Activated CD4-positive, alpha-beta T cell treated with anti-CD3 and anti-CD28 coated beads, Interleukin-2, amount 10 ng/mL, durations not matched to agents 24 days and 14 days (primary cell): ENCODE results near the gene DPH3. TPM values are rescaled to one million over a fixed set of nuclear protein-coding genes. Genes with fewer than 3 reads are reported as not detected.

ENCODE experiments used
- DNase-seq: peaks from one replicate; pipeline ENCODE4 v3.0.0; 2022
- H3K27ac Mint-ChIP-seq: one replicate; pipeline ENCODE4 v1.8.0; 2022; ENCODE audit warnings: mild to moderate bottlenecking, mixed read lengths
- H3K27me3 Mint-ChIP-seq: one replicate; pipeline ENCODE4 v1.8.0; 2022; ENCODE audit warnings: mixed read lengths
- H3K36me3 Mint-ChIP-seq: one replicate; pipeline ENCODE4 v1.8.0; 2022; ENCODE audit warnings: low read depth, mild to moderate bottlenecking, mixed read lengths
- H3K4me1 Mint-ChIP-seq: one replicate; pipeline ENCODE4 v1.8.0; 2021; ENCODE audit warnings: mixed read lengths
- H3K4me3 Mint-ChIP-seq: one replicate; pipeline ENCODE4 v1.8.0; 2022; ENCODE audit warnings: mild to moderate bottlenecking, moderate library complexity, mixed read lengths
- H3K9me3 Mint-ChIP-seq: one replicate; pipeline ENCODE4 v1.8.0; 2021; ENCODE audit warnings: mixed read lengths
- intact Hi-C: fragments of 100-400 bp; cut with micrococcal nuclease; formaldehyde crosslinking; loops from one replicate; pipeline ENCODE4 v1.15.1; 2023
- total RNA-seq: library from RNA; stranded (reverse); gene quantifications from 2 replicates; pipeline ENCODE4 v1.2.3, GENCODE V29; 2022

Gene DPH3
- total RNA-seq, 1 donor from 2014 or later: 30.1 TPM

GRCh38 chr3:16260046-16260445, 4.7 kb downstream of the DPH3 start:
- DNase-seq: no peak
- Mint-ChIP-seq H3K27me3 (no peaks in the 10 kb centered on the region), H3K27ac (no peak overlapping the region), H3K36me3 (peaks cover 15% of the 10 kb centered on the region), H3K9me3 (no peaks in the 10 kb centered on the region), H3K4me3 (no peak overlapping the region), H3K4me1 (peaks cover 20% of the 10 kb centered on the region)
- intact Hi-C loops: loop anchor here (10.0 kb wide), 2 partner anchors 1485 to 1605 kb away; partner anchors contain the start of genes CCDC174 and TBC1D5

DNA sequence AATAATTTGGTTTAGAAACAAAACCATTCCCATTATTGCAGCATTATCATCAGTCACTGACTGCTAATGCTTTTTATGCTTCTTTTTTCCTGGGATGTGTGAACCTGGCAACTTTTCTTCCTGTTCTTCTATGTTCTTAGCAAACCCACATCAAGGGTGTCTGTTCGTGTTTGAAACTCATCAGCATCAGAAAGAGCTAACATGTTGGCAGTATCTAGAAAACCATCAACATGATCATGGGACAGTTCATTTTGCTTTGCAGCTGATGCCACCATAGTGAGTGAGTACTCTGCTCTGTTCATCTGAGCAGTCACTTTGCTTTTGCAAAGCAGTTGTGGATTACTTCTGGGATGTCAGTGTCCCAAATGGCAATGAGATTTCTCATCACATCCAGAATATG, 5.9 kb downstream of the DPH3 start:
- no peak overlapping the region for H3K27ac Mint-ChIP-seq

DNA sequence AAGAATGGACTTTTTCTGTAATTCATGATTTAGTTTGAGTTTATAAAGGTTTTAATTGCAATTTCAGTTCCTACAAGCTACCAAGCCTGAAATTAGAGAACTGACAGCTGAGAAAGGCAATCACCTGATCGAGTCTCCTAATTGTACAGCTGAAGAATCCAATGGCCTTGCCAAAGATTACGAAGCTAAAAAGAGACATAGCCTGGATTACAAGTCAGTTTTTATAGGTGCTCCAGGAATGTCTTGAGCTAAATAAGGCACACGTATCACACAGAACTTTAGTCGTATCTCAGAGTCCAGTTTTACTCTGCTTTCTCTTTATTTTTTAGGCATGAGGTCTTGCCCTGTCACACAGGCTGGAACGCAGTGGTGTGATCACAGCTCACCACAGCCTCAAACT, 6.6 kb downstream of the DPH3 start:
- intact Hi-C loops: no loop called here
- DNase-seq: no peak
- peaks cover 26% of the 10 kb centered on the region for H3K4me1 Mint-ChIP-seq
- no peak overlapping the region for H3K4me3 Mint-ChIP-seq
- no peak overlapping the region for H3K27ac Mint-ChIP-seq
- no peaks in the 10 kb centered on the region for H3K9me3 Mint-ChIP-seq
- H3K36me3 Mint-ChIP-seq: peaks cover 15% of the 10 kb centered on the region
- H3K27me3 Mint-ChIP-seq: no peaks in the 10 kb centered on the region

More for the DNA sequence above, 5.9 kb downstream of the DPH3 start:
- Mint-ChIP-seq H3K36me3 (peaks cover 15% of the 10 kb centered on the region), H3K27me3 (no peaks in the 10 kb centered on the region), H3K9me3 (no peaks in the 10 kb centered on the region), H3K4me3 (no peak overlapping the region), H3K4me1 (peaks cover 24% of the 10 kb centered on the region)
- intact Hi-C loops: no loop called here
- DNase-seq: no peak

- peaks cover 28% of the 10 kb centered on the region for H3K4me1 Mint-ChIP-seq
- DNase-seq: no peak
- H3K27ac Mint-ChIP-seq: no peak overlapping the region
- no peak overlapping the region for H3K4me3 Mint-ChIP-seq
- H3K36me3 Mint-ChIP-seq: peaks cover 15% of the 10 kb centered on the region
- intact Hi-C loops: no loop called here
- no peaks in the 10 kb centered on the region for H3K9me3 Mint-ChIP-seq
- no peaks in the 10 kb centered on the region for H3K27me3 Mint-ChIP-seq
These were observed 7.4 kb downstream of the DPH3 start for GRCh38 chr3:16257309-16257708.

DNA sequence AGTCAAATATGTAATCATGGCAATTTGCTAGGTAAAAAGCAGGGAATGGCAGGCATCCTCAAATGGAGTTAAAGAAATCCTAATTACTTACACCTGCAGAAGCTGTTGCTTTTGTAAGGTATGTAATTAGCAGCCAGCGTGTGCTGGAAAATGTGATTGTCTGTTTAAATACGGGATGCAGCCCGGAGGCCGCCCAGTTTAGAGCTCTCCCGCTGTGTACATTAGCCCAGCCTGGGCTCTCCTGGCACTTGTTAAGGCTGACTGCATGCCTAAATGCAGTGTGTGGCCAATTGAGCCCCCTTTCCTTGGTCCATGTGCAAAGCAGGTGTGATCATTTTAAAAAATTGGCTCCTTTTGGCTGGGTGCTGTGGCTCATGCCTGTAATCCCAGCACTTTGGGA, 9.0 kb downstream of the DPH3 start:
- Mint-ChIP-seq H3K27ac (no peak overlapping the region), H3K36me3 (peaks cover 12% of the 10 kb centered on the region), H3K4me3 (no peak overlapping the region), H3K4me1 (peaks cover 26% of the 10 kb centered on the region), H3K9me3 (no peaks in the 10 kb centered on the region), H3K27me3 (no peaks in the 10 kb centered on the region)
- no peak for DNase-seq
- intact Hi-C loops: no loop called here

- H3K27ac Mint-ChIP-seq: peak overlapping the region; percentile 55
- no peaks in the 10 kb centered on the region for H3K27me3 Mint-ChIP-seq
- H3K36me3 Mint-ChIP-seq: peaks cover 10% of the 10 kb centered on the region
- DNase-seq: no peak
- H3K9me3 Mint-ChIP-seq: no peaks in the 10 kb centered on the region
- intact Hi-C loops: no loop called here
- H3K4me3 Mint-ChIP-seq: peak overlapping the region; percentile 37
- H3K4me1 Mint-ChIP-seq: peaks cover 26% of the 10 kb centered on the region
These were observed 9.4 kb downstream of the DPH3 start for GRCh38 chr3:16255326-16255725.

DNA sequence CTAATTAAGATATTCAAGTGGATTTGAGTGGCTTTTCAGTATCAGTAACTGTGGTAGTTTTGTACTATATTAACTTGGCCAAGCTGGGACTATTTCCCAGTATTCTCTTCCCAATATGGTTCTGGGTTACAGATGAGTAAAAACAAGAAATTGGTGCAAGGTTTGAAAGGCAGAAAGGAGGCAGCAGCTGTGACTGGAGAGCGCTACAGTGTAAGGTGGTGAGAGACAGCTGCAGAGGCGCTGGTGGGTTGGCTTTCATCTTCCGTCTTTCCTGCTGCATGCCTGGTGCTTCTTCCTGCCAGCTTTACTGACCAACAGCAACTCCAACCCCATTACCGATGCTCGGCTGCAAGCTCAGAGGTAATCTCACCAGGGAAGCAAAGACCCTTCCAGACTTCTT, 9.8 kb downstream of the DPH3 start:
- Mint-ChIP-seq H3K27me3 (no peaks in the 10 kb centered on the region), H3K4me1 (peaks cover 24% of the 10 kb centered on the region), H3K36me3 (peaks cover 8% of the 10 kb centered on the region), H3K9me3 (no peaks in the 10 kb centered on the region), H3K27ac (peak overlapping the region; percentile 55), H3K4me3 (peak overlapping the region; percentile 37)
- peak; percentile 65 for DNase-seq
- intact Hi-C loops: no loop called here

GRCh38 chr3:16253601-16254000, 11.1 kb downstream of the DPH3 start:
- no peak overlapping the region for H3K4me3 Mint-ChIP-seq
- H3K27ac Mint-ChIP-seq: no peak overlapping the region
- H3K27me3 Mint-ChIP-seq: no peaks in the 10 kb centered on the region
- H3K36me3 Mint-ChIP-seq: peaks cover 2% of the 10 kb centered on the region
- intact Hi-C loops: no loop called here
- no peak for DNase-seq
- H3K9me3 Mint-ChIP-seq: no peaks in the 10 kb centered on the region
- H3K4me1 Mint-ChIP-seq: peaks cover 20% of the 10 kb centered on the region

GRCh38 chr3:16252988-16253387, 11.8 kb downstream of the DPH3 start:
- DNase-seq: no peak
- no peaks in the 10 kb centered on the region for H3K9me3 Mint-ChIP-seq
- H3K36me3 Mint-ChIP-seq: peaks cover 2% of the 10 kb centered on the region
- no peak overlapping the region for H3K4me3 Mint-ChIP-seq
- intact Hi-C loops: no loop called here
- no peaks in the 10 kb centered on the region for H3K27me3 Mint-ChIP-seq
- peaks cover 24% of the 10 kb centered on the region for H3K4me1 Mint-ChIP-seq
- no peak overlapping the region for H3K27ac Mint-ChIP-seq

DNA sequence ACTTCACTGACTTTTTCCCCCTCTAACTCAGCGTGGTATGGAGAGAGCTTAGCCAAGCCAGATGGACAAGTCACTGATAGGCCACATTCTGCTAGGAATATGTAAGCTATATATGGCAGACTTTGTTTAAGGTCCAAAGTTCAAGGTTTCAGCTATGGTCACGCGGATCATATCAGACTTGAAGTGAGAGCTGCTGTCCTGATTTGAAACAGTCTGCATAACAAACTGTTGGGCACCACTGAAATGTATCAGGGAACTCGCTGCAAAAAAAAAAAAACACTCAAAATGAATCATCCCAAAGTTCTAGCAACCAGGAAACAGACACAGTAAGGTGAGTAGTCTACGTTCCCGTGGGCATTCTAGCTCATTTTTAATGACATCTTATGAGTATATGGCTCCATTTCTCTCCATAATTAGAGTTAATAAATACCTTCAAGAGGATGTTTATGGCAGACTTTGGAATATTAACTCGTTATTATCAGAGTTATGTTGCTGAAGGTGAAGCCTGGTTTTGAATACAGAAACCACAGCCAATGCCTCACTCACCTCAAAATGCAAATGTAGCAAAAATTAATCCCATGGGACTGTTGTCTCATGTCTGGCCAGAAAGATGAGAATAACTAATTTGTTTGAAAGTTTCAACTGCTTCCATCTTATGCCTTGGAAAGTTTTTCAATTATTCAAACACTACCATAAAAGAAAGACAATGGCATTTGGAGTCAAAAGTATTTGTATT, 12.3 kb downstream of the DPH3 start:
- Mint-ChIP-seq H3K9me3 (no peaks in the 10 kb centered on the region), H3K4me3 (no peak overlapping the region), H3K4me1 (peaks cover 27% of the 10 kb centered on the region), H3K27ac (no peak overlapping the region), H3K36me3 (peaks cover 2% of the 10 kb centered on the region), H3K27me3 (no peaks in the 10 kb centered on the region)
- intact Hi-C loops: no loop called here
- no peak for DNase-seq

DNA sequence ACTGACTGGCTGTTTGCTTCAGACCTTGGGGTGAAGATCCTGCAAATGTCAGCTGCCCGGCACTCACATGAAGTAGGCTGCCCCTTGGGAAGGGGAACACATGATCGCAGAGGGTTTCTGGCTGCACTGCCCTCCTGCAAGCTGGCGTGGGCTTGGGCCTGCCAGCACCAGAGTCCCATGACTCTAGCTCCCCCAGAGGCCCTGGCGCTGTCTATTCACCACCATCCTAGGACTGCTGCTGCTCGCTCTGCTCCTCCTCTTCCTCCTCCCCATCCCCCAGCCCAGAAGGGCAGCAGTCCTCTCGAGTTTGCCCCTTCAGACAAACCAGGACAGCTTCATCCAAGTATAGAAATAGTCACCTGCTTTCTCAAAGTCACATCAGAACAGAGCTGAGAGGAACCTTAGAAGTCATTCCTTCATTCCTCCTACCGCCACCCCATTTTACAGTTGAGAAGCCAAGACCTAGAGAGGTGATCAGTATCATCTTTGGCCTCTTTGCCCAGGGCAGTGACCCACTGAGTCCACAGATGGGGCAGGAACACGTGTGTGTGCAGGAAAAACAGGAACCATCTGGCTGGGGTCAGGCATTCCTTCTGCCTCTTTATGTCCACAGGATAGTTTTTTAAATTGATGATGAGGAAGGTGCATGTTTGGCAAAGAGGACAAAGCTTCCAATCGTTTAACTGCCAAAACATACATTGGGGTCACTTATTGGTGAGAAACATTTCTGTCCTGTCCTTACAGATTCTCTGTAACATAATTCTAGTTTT, 13.2 kb downstream of the DPH3 start:
- no peak for DNase-seq
- Mint-ChIP-seq H3K9me3 (no peaks in the 10 kb centered on the region), H3K4me1 (peaks cover 35% of the 10 kb centered on the region), H3K27ac (no peak overlapping the region), H3K4me3 (no peak overlapping the region), H3K27me3 (no peaks in the 10 kb centered on the region), H3K36me3 (no peaks in the 10 kb centered on the region)
- intact Hi-C loops: no loop called here

GRCh38 chr3:16249886-16250285, 14.9 kb downstream of the DPH3 start:
- Mint-ChIP-seq H3K36me3 (no peaks in the 10 kb centered on the region), H3K9me3 (no peaks in the 10 kb centered on the region), H3K27ac (no peak overlapping the region), H3K4me1 (peaks cover 31% of the 10 kb centered on the region), H3K4me3 (no peak overlapping the region), H3K27me3 (no peaks in the 10 kb centered on the region)
- peak; percentile 40 for DNase-seq
- intact Hi-C loops: loop anchor here (5.0 to 10.0 kb wide), 2 partner anchors 615 to 1143 kb away; no protein-coding TSS in a partner anchor

GRCh38 chr3:16249336-16249735, 15.4 kb downstream of the DPH3 start:
- peaks cover 25% of the 10 kb centered on the region for H3K4me1 Mint-ChIP-seq
- no peak overlapping the region for H3K4me3 Mint-ChIP-seq
- no peaks in the 10 kb centered on the region for H3K27me3 Mint-ChIP-seq
- H3K36me3 Mint-ChIP-seq: no peaks in the 10 kb centered on the region
- H3K27ac Mint-ChIP-seq: no peak overlapping the region
- intact Hi-C loops: loop anchor here (5.0 to 10.0 kb wide), 2 partner anchors 615 to 1142 kb away; no protein-coding TSS in a partner anchor
- no peaks in the 10 kb centered on the region for H3K9me3 Mint-ChIP-seq
- peak; percentile 67 for DNase-seq

- H3K4me1 Mint-ChIP-seq: peaks cover 28% of the 10 kb centered on the region
- no peak for DNase-seq
- no peaks in the 10 kb centered on the region for H3K36me3 Mint-ChIP-seq
- no peak overlapping the region for H3K4me3 Mint-ChIP-seq
- intact Hi-C loops: loop anchor here (5.0 to 10.0 kb wide), 2 partner anchors 614 to 1141 kb away; no protein-coding TSS in a partner anchor
- H3K27ac Mint-ChIP-seq: no peak overlapping the region
- no peaks in the 10 kb centered on the region for H3K9me3 Mint-ChIP-seq
- no peaks in the 10 kb centered on the region for H3K27me3 Mint-ChIP-seq
These were observed 16.2 kb downstream of the DPH3 start for GRCh38 chr3:16248556-16248955.
